Embryonic facial prominence (tissue), 1 donor: ENCODE measurements around the gene SMURF1.
"Not testable (repeated sequence)": the region's sequence is repeated elsewhere in the genome, so short reads cannot be mapped to it uniquely, and the experiment has no call there.

Source experiments
- DNase-seq: peaks from one replicate; pipeline ENCODE4 v3.0.0-alpha.2; 2016; ENCODE audit errors: extremely low spot score

Gene SMURF1

GRCh38 chr7:99054781-99055180 lies 89.1 kb downstream of the SMURF1 start:
- DNase-seq, result no peak

GRCh38 chr7:99050971-99051370 lies 92.9 kb downstream of the SMURF1 start:
- no peak for DNase-seq

GRCh38 chr7:99047526-99048077 lies 96.3 kb downstream of the SMURF1 start:
- no peak for DNase-seq

GRCh38 chr7:99046722-99047121 lies 97.2 kb downstream of the SMURF1 start:
- DNase-seq, result no peak

GRCh38 chr7:99046262-99046661 lies 97.6 kb downstream of the SMURF1 start:
- DNase-seq, result not testable (repeated sequence)

- DNase-seq, result not testable (repeated sequence)
Observed at GRCh38 chr7:99044858-99045257, 99.0 kb downstream of the SMURF1 start.

GRCh38 chr7:99042957-99043356 lies 101.0 kb downstream of the SMURF1 start:
- DNase-seq, result no peak

GRCh38 chr7:99041526-99041925 lies 102.4 kb downstream of the SMURF1 start:
- no peak for DNase-seq

- peak; percentile 29 for DNase-seq
Observed at GRCh38 chr7:99040104-99040958, 103.6 kb downstream of the SMURF1 start.

- DNase-seq, result no peak
Observed at GRCh38 chr7:99039384-99039891, 104.5 kb downstream of the SMURF1 start.

GRCh38 chr7:99038086-99038855 lies 105.6 kb downstream of the SMURF1 start:
- no peak for DNase-seq

GRCh38 chr7:99037327-99037940 lies 106.5 kb downstream of the SMURF1 start:
- DNase-seq, result no peak

GRCh38 chr7:99036546-99037111 lies 107.3 kb downstream of the SMURF1 start:
- DNase-seq, result no peak

GRCh38 chr7:99035723-99036545 lies 108.0 kb downstream of the SMURF1 start:
- DNase-seq, result no peak

GRCh38 chr7:99034932-99035722 lies 108.8 kb downstream of the SMURF1 start:
- DNase-seq, result no peak

- DNase-seq, result no peak
Observed at GRCh38 chr7:99033765-99034164, 110.1 kb downstream of the SMURF1 start.

- DNase-seq, result no peak
Observed at GRCh38 chr7:99032928-99033327, 111.0 kb downstream of the SMURF1 start.

GRCh38 chr7:99031496-99031895 lies 112.4 kb downstream of the SMURF1 start:
- no peak for DNase-seq

GRCh38 chr7:99030951-99031350 lies 113.0 kb downstream of the SMURF1 start:
- no peak for DNase-seq

- no peak for DNase-seq
Observed at GRCh38 chr7:99030457-99030856, 113.5 kb downstream of the SMURF1 start.
